IPS-15b (cell line): ENCODE results near the gene SLC15A1.

Source experiments
- H3K27me3 ChIP-seq: one replicate; pipeline ENCODE4 v1.6.1; 2013; ENCODE audit warnings: low read length; ENCODE audit not compliant: control insufficient read depth, insufficient read depth
- H3K36me3 ChIP-seq: one replicate; pipeline ENCODE4 v1.6.1; 2013; ENCODE audit warnings: low read length; ENCODE audit not compliant: control insufficient read depth, insufficient read depth
- H3K4me1 ChIP-seq: one replicate; pipeline ENCODE4 v1.6.1; 2013; ENCODE audit warnings: mild to moderate bottlenecking, low read length; ENCODE audit not compliant: control insufficient read depth, insufficient read depth
- H3K4me3 ChIP-seq: one replicate; pipeline ENCODE4 v1.5.1; 2013; ENCODE audit warnings: low read depth, low read length
- H3K9ac ChIP-seq: one replicate; pipeline ENCODE4 v1.6.1; 2013; ENCODE audit warnings: low read depth, mild to moderate bottlenecking, low read length
- H3K9me3 ChIP-seq: one replicate; pipeline ENCODE4 v1.6.1; 2013; ENCODE audit warnings: mild to moderate bottlenecking, low read length; ENCODE audit not compliant: control insufficient read depth, insufficient read depth

SLC15A1 gene

GRCh38 chr13:98688373-98688772, 64.1 kb downstream of the SLC15A1 start:
- Histone ChIP-seq H3K9ac (no peak overlapping the region), H3K36me3 (no peaks in the 10 kb centered on the region), H3K4me1 (peaks cover 15% of the 10 kb centered on the region), H3K9me3 (no peaks in the 10 kb centered on the region), H3K27me3 (no peaks in the 10 kb centered on the region), H3K4me3 (no peak overlapping the region)

- H3K4me3 ChIP-seq, result no peak overlapping the region
- H3K4me1 ChIP-seq, result peaks cover 15% of the 10 kb centered on the region
- no peak overlapping the region for H3K9ac ChIP-seq
- no peaks in the 10 kb centered on the region for H3K9me3 ChIP-seq
- no peaks in the 10 kb centered on the region for H3K36me3 ChIP-seq
- H3K27me3 ChIP-seq, result no peaks in the 10 kb centered on the region
Observed at GRCh38 chr13:98687319-98687718, 65.2 kb downstream of the SLC15A1 start.

GRCh38 chr13:98686270-98686669, 66.2 kb downstream of the SLC15A1 start:
- H3K9me3 ChIP-seq, result no peaks in the 10 kb centered on the region
- H3K9ac ChIP-seq, result no peak overlapping the region
- H3K36me3 ChIP-seq, result no peaks in the 10 kb centered on the region
- H3K27me3 ChIP-seq, result no peaks in the 10 kb centered on the region
- H3K4me3 ChIP-seq, result no peak overlapping the region
- H3K4me1 ChIP-seq, result peaks cover 15% of the 10 kb centered on the region

- no peak overlapping the region for H3K9ac ChIP-seq
Observed at GRCh38 chr13:98685146-98685545, 67.3 kb downstream of the SLC15A1 start.

GRCh38 chr13:98681049-98681448, 71.4 kb downstream of the SLC15A1 start:
- Histone ChIP-seq H3K4me3 (no peak overlapping the region), H3K9me3 (no peaks in the 10 kb centered on the region), H3K27me3 (no peaks in the 10 kb centered on the region), H3K4me1 (no peaks in the 10 kb centered on the region), H3K36me3 (no peaks in the 10 kb centered on the region), H3K9ac (no peak overlapping the region)

More at GRCh38 chr13:98685146-98685545, 67.3 kb downstream of the SLC15A1 start:
- H3K36me3 ChIP-seq, result no peaks in the 10 kb centered on the region
- H3K4me3 ChIP-seq, result no peak overlapping the region
- no peaks in the 10 kb centered on the region for H3K27me3 ChIP-seq
- H3K4me1 ChIP-seq, result peaks cover 15% of the 10 kb centered on the region
- H3K9me3 ChIP-seq, result no peaks in the 10 kb centered on the region

- H3K4me3 ChIP-seq, result no peak overlapping the region
- H3K9ac ChIP-seq, result no peak overlapping the region
- H3K4me1 ChIP-seq, result peaks cover 3% of the 10 kb centered on the region
- no peaks in the 10 kb centered on the region for H3K9me3 ChIP-seq
- no peaks in the 10 kb centered on the region for H3K27me3 ChIP-seq
- no peaks in the 10 kb centered on the region for H3K36me3 ChIP-seq
Observed at GRCh38 chr13:98678741-98679140, 73.7 kb downstream of the SLC15A1 start.

GRCh38 chr13:98677398-98677797, 75.1 kb downstream of the SLC15A1 start:
- Histone ChIP-seq H3K36me3 (no peaks in the 10 kb centered on the region), H3K4me1 (peaks cover 3% of the 10 kb centered on the region), H3K9me3 (no peaks in the 10 kb centered on the region), H3K9ac (no peak overlapping the region), H3K4me3 (no peak overlapping the region), H3K27me3 (no peaks in the 10 kb centered on the region)

- H3K36me3 ChIP-seq, result no peaks in the 10 kb centered on the region
- no peak overlapping the region for H3K4me3 ChIP-seq
- no peaks in the 10 kb centered on the region for H3K27me3 ChIP-seq
- peaks cover 3% of the 10 kb centered on the region for H3K4me1 ChIP-seq
- no peak overlapping the region for H3K9ac ChIP-seq
- no peaks in the 10 kb centered on the region for H3K9me3 ChIP-seq
Observed at GRCh38 chr13:98676239-98676638, 76.2 kb downstream of the SLC15A1 start.

- Histone ChIP-seq H3K4me1 (peaks cover 3% of the 10 kb centered on the region), H3K9ac (no peak overlapping the region), H3K36me3 (no peaks in the 10 kb centered on the region), H3K4me3 (no peak overlapping the region), H3K27me3 (no peaks in the 10 kb centered on the region), H3K9me3 (no peaks in the 10 kb centered on the region)
Observed at GRCh38 chr13:98675837-98676236, 76.6 kb downstream of the SLC15A1 start.

- Histone ChIP-seq H3K27me3 (no peaks in the 10 kb centered on the region), H3K4me1 (peaks cover 3% of the 10 kb centered on the region), H3K36me3 (no peaks in the 10 kb centered on the region), H3K9me3 (no peaks in the 10 kb centered on the region), H3K4me3 (no peak overlapping the region), H3K9ac (no peak overlapping the region)
Observed at GRCh38 chr13:98675066-98675465, 77.4 kb downstream of the SLC15A1 start.

- no peak overlapping the region for H3K4me3 ChIP-seq
- H3K9ac ChIP-seq, result no peak overlapping the region
- H3K27me3 ChIP-seq, result no peaks in the 10 kb centered on the region
- peaks cover 3% of the 10 kb centered on the region for H3K4me1 ChIP-seq
- no peaks in the 10 kb centered on the region for H3K9me3 ChIP-seq
- H3K36me3 ChIP-seq, result no peaks in the 10 kb centered on the region
Observed at GRCh38 chr13:98672947-98673613, 79.4 kb downstream of the SLC15A1 start.

- no peaks in the 10 kb centered on the region for H3K9me3 ChIP-seq
- no peaks in the 10 kb centered on the region for H3K27me3 ChIP-seq
- no peak overlapping the region for H3K4me3 ChIP-seq
- H3K9ac ChIP-seq, result no peak overlapping the region
- H3K4me1 ChIP-seq, result no peaks in the 10 kb centered on the region
- H3K36me3 ChIP-seq, result no peaks in the 10 kb centered on the region
Observed at GRCh38 chr13:98668155-98668554, 84.3 kb downstream of the SLC15A1 start.
